OCI-LY1 (cell line): Measurements from ENCODE around the gene OR10K2.

ENCODE experiments used
- CTCF ChIP-seq: fragments of 200-600 bp; sonication (generic), shearing (Covaris generic); IDR thresholded peaks from 2 replicates; pipeline ENCODE4 v1.5.1; 2017; ENCODE audit warnings: mild to moderate bottlenecking, antibody characterized with exemption, low read length, moderate library complexity, mixed read lengths
- EZH2 ChIP-seq: fragments of 200-600 bp; sonication (generic), shearing (Covaris generic); IDR thresholded peaks from 2 replicates; pipeline ENCODE4 v1.8.0; 2017; ENCODE audit warnings: borderline replicate concordance, mixed run types, mild to moderate bottlenecking, antibody characterized with exemption, low read length, moderate library complexity, mixed read lengths

GRCh38 chr1:158398818-158399514, 27.1 kb downstream of the OR10K2 start, which contains the start of gene OR10T2:
- TF ChIP-seq CTCF (no peak), EZH2 (no peak)
